ENCODE data around the gene RNF43.

Gene RNF43

DNA sequence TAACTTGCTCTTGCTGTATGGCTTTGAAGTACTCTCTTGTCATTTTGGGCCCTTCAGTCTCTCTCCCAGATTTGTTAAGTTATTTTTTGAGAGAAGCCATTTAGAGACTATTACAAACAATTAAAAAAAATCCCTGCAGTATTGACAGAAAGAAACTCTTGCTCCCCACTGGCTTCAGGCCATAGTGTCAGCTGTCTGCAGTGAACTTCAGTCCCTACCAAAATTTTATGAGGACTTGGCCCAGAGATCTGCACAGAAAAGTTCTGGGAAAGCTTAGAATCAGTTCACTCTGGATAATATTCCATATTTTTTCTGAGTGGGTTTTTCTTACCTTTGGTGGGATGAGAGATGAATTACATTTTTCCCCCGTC is 34.5 kb downstream of the RNF43 start:
- no peak for DNase-seq (ENCODE audit: low read depth in 3 of 3, low spot score in 1 of 3)

DNA sequence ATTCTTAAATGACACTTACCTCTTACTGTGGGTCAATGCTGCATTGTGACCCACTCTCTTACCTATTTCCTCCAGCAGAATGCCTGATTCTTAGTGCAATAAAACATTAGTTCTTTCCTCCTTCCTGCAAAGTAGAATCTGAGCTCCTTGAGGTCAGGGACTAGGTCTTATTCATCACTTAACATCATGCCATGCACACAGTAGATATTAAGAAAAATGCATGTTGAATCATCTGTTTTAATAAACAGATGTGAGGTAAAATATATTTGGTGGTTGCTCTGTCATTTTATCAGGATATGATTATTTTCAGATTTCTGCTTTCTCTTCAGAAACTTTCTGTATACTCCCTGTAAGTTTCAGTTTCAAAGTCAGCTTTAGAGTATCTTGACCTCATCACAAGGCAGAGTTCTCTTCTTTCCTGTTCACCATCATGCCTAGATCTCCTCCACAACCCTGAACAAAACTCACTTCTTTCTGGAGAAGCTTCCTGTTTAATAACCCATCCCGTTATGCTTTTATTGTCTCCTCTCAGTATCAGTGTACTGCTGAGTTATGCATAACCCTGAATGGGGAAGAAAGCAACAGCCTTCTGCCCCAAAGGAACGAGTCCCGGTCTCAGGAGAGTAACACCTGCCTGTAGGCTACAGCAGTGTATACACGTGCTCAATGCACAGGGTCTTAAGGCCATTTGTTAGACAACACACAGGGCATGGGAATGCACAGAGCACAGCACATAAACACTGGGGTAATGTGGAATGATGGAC is 35.0 kb downstream of the RNF43 start:
- DNase-seq (ENCODE audit: low read depth in 3 of 3, low spot score in 1 of 3), result no peak

DNA sequence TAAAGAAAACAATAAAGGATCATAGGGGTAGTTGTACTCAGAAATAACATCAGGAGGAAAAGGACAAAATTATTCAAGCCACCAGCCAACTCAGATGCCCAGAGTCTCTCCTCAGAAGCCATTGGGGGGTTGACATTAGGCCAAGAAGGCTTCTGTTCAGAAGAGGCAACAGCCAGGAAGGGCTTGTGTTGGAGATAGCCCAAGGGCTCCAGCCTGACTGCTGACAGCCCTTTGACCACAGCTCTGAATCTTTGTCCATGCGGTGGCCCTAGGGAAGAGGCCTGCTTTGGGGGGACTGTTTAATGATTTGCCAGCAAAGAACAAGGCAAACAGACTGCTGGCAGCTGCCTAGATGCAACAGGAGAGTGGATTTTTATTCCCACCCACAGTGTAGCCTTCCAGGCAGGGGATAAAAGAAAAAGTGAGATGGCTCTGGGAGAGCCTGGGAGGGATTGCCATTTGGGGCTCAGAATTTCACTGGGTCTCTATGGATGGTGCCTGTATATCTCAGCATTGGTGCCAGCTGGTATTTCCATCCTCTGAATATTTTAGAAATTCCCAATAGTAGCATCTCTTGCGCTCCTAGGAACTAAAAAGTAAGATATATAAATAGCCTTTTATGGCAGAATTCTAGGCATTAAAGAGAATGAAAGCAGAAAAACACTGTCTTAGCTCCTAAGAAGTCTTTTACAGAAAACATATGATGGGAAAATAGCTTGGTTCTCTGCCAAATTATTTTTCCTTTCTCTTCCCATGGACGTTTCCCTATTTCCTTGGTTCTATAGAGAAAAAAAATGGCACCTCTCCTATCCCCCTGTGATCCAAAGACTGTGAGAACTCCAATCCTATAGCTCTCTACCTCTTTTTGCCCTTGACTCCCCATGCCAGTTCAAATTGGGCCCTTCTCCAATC is 36.0 kb downstream of the RNF43 start:
- no peak for DNase-seq (ENCODE audit: low read depth in 3 of 3, low spot score in 1 of 3)

DNA sequence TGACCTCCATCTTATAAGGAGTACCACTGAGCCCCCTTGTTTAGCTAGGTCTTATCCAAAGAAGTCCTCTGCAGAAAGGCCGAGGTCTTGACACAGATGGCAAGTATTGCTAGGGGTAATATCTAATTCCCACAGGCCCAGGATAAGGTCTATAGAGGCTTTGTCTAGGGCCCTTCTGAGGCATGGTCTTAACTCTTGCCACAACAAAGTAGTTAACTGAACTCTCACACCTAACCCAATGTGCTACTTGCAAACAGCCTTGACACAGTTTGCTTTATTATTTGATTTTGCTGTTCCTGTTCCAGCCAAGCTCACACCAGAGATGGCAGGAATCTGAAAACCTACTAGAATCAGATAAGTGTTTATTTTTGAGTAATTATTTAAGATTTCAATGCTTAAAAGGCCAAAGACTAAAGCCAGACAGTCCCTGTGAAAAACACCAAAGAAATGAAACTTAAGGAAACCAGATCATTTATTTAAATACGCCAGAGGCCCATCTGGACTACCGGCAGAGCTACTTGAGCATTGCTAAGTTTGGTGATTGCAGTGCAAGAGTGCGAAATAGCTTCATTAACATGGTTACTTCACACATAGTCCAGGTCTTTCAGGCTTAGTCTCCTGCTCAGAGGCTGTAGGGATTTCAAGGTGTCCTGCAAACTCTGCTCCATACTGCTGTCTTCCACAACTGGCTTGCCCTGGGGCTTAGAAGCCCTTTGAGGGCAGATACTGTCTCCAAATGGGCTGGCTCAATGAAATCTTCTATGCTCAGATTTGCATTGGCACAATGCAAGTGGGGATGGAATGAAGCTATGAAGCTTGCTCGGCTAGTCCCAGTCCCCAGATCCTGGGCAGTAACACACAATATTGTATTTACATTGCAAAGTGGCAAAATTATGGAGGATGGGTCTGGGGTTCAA is 36.9 kb downstream of the RNF43 start:
- no peak for DNase-seq (ENCODE audit: low read depth in 3 of 3, low spot score in 1 of 3)

DNA sequence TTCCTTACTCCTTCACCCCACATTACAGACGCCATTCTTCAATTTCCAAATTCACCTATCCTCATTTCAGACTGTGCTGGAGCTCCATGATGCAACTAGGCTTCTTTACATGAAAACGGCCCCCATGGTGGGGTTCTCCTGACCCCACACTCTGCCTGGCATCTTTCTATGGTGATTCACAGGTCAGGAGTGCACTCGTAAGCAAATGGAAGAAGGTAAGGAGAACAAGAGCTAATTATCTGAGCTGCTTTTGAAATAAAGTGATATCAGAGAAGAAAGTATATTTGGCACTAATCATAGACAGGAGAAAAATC is 37.9 kb downstream of the RNF43 start:
- DNase-seq (ENCODE audit: low read depth in 3 of 3, low spot score in 1 of 3), result no peak

DNA sequence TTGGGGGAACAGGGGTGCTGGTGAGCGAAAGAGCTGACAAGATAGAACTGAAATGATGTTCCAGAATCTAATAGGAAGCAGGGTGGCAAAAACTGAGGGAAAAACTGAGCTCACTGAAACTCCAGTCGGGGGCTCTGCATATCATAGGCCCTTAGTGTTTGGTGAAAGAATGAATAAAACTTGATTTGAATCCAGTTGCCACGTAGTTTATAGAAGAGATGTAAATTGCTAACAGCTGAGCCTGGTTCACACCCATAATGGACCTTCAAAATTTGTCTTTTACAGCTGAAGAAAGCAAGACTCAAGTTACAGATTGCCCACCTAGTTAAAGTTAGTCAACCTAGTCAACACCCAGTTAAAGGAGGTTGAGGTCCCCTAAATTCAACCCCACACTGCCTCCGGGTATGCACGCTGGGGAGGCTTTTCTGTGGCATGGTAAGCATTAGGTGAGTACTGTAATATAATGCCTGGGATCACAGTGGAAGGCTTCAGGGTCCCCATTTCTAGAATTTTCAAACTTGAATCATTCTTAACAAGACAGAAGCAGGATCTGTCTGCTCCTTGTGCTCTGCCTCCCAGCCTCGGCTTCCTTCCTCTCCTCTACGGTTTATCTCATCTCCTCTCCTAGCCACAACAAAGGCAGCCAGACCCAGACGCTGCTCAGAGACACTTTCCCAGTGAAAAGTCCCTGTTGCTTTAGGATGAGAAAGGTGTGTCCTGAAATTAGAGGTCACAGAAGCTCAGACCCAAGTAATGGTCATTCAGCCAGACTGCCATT is 38.4 kb downstream of the RNF43 start:
- no peak for DNase-seq (ENCODE audit: low read depth in 3 of 3, low spot score in 1 of 3)

DNA sequence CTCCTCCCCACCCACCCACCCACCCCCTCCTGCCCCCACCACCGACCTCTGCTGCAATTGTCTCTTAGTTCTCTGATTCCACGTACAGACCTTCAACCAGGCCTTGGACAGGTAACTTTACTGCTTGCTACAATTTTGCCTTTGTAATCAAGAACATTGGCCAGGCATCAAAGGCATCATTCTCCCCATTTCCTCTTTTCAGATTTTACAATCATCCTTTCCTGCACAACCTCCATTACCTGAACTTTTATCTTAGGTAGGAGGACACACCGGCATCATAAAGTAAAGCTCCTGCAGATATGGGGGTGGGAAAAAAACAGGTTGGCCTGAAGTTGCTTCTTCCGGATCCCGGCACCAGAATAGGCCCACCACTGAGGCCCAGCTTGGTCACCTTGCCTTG is 39.7 kb downstream of the RNF43 start:
- DNase-seq (ENCODE audit: low read depth in 3 of 3, low spot score in 1 of 3), result no peak

DNA sequence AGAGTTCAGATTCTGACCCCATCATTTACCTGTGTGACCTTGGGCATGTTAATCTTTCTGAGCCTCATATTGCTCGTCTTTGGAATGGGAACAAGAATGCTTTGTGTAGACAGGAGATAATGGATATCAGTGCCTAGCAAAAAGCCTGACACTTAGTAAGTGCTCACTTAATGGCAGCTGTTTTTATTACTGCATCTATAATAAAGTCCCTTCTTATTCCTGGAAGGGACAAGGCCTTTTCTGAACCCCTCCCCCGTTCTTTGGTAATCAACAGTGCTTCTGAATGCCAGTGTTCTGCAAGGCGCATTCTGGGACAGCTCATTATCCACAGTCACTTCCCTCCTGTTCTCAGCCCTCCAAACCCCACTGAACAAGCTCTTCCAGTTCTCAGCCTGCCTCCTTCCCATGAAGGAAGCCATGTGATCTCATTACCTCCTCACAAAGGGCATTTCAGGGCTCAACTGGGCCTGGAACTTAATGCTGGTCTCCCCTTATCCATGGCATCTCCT is 40.2 kb downstream of the RNF43 start:
- no peak for DNase-seq (ENCODE audit: low read depth in 3 of 3, low spot score in 1 of 3)

DNA sequence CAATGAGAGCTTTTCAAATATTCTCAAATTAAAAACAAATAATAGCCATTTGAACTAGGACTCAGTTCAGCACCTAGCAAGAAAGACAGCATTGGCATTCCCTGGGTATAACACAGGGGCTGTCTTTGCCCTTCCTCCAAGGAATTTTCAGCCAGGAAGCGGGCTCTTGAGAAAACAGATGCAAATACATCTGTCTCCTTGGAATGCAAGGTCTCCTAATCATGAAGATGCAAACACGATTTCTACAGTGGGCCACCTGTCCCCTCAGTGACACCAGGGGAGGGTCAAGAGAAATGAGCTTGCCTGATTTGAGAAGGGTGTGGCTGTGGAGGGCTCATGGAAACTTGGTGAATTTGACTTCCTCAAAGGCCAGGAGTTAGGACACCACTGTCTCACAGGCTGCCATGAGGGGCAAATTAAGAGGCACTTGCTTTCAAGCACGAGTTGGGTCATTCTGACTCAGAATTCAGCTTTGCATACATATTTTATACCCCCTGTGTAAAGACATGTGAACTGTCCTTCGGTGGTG is 40.8 kb downstream of the RNF43 start:
- DNase-seq (ENCODE audit: low read depth in 3 of 3, low spot score in 1 of 3), result no peak

DNA sequence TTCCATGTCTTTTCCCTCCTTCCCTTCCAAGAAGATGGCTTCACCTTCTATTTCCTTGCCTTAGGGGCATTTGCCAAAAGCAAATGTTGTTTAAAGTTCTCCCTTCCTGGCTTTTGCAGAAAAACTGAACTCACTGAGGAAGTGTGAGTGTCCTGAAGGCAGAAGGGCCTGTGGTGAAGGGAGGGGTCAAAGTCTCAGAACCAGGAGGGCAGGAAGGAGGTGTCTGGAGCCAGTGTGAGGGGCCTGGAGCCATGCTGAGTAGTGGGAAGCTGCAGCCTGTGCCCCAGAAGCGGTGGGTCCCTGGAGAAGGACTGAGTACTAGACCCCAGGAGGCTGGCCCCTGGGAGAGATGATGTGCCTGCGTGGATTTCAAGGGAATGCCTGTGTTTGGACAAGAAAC is 41.5 kb downstream of the RNF43 start:
- no peak for DNase-seq (ENCODE audit: low read depth in 3 of 3, low spot score in 1 of 3)

DNA sequence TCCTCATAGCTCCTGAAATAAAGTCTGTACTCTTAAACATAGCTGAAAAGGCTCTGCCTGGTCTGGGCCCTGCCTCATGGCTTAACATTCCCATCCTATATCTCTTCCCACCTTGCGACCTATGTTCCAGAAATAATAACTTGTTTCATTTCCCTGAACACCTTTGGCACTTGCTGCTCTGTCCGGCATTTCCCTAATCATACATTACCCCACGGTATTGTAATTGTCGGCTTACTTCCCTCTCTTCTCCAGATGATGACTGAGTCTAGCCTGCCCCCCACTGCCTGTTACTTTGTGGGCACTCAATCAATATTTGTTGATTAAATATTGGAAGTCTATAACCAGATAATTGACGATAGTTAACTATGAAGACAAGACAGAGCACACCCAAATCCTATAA is 42.1 kb downstream of the RNF43 start:
- DNase-seq (ENCODE audit: low read depth in 3 of 3, low spot score in 1 of 3), result no peak

DNA sequence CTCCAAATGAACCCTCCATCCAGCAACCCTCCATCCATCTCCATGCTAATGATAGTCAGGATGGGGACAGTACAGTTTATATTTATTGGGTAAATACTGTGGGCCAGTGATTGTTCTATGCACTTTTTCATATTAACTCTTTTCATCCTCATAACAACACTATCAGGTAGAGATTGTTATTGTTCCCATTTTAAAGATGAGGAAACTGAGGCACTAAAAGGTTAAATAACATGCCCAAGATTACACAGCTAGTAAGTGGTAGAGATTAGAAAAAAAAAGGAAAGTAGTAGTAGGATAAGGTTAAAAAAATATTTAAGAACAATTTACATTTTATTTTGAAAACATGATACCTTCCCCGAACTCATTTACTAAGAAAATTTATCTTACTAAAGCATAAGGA is 43.4 kb downstream of the RNF43 start:
- DNase-seq (ENCODE audit: low read depth in 3 of 3, low spot score in 1 of 3), result no peak

DNA sequence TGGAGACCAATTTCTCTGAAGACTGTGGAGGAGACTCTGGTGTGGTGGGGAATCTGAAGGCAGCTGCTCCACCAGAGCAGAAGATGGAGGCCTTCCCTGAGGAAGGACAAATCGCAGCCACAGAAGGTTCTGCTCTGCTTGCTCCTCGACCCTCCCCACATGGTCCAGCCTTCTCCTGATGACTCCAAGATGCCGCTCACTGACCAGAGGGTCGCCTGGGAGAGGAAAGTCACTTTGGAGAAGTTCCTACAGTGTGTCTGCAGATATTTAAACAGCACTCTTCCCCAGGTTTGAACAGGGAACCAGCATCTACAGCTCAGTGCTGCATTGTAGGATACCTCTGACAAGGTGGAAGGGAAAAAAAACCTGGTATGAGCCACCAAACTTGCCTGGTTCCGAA is 44.3 kb downstream of the RNF43 start:
- DNase-seq (ENCODE audit: low read depth in 3 of 3, low spot score in 1 of 3), result no peak

DNA sequence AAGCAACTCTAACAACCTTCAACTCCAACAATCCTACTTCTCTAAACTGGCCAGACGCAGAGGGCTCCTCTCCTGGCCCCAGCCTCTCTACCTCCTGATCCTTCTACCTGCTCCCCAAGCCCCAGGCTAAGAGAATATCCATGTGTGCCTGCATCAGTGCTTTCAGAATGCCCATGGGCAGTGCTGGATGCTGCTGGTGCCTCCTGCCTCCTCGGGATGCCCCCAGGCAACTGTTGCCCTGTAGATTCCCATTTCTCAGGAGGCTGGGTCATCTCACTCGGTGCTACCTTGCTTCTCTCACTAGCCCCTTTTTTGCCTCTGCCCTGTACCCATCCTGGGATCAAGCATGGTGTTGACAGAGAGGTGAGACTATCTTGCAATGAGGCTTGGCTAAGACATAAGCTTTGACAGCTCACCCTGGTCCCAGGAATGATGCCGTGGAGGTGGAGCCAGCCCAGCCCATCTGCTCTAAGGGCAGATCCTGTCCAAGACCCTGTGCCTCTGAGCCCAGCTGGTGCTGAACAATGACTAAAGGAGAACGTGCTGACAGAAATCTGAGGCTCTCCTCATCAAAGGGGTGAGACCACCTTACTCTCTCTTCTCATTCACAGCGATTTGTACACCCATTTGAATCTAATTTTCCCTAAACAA is 45.9 kb downstream of the RNF43 start:
- no peak for DNase-seq (ENCODE audit: low read depth in 3 of 3, low spot score in 1 of 3)

DNA sequence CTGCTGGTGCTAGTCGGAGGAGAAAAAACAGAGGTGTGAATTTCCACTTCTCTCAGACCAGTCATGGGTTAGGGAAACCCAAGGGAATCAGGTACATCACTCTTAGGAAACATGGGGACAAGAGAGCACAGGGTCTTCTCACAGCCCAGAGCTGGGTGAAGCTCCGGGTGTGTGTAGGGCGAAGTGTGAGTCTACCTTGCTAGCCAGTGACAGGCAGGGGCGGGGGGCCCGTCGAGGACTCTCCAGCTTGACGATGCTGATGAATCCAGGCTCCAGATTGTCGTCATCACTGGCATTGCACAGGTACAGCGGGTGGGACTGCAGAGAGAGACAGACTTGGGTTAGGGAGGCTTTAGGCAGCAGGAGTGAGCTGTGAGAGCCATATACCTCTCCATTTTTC is 46.6 kb downstream of the RNF43 start:
- DNase-seq (ENCODE audit: low read depth in 3 of 3, low spot score in 1 of 3), result no peak

DNA sequence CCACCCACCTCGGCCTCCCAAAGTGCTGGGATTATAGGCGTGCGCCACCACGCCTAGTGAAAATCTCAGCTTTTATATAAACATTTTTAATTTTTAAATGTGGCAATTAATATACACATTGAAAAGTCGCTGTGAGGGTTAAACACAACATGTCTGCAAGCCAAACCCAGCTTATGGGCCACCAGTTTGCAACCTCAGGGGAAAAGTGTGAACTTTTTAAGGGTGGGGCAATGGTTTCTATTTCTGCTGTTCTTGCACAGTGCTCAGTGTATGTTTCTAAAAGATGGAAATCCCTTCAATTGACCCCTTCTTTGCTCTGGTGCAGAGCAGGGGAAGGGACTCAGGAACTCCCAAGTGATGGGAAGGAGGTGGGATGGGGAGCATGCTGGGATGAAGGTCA is 47.0 kb downstream of the RNF43 start:
- DNase-seq (ENCODE audit: low read depth in 3 of 3, low spot score in 1 of 3), result no peak

DNA sequence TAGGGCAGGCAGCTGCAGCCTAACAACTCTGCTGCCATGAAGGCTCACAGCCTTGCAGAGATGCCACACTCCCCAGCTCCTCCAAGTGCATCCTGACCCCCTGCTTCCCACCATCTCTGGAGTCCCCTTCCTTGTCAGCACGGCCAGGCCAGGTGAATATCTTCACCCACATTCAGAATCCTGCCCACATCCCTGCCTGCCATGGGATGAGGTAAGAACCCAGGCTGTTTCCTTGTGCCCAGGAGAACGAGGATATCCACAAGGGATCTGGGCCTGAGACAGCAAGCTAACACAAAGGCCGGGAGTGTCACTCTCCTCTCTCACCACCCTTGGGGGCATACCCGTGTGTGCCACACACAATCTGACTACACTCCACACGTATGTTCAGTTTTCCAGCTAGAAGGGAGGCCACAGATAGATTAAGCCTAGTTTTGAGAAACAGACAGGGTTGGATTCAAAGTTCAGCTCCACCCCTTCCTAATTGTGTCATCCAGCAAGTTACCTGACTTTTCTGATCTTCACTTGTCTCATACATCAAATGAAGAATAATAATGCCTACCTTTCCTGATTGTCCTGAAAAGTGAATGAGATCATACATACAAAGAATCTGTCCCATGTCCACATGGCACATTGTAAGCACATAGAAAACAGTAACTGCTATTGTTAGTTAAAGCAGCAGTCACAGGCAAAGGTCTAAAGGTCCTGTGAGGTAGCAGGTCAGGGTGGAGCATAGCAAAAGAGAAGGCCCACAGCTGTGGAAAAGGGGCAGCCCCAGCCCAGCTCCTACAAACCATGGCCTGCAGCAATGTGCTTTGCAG is 47.9 kb downstream of the RNF43 start:
- no peak for DNase-seq (ENCODE audit: low read depth in 3 of 3, low spot score in 1 of 3)

DNA sequence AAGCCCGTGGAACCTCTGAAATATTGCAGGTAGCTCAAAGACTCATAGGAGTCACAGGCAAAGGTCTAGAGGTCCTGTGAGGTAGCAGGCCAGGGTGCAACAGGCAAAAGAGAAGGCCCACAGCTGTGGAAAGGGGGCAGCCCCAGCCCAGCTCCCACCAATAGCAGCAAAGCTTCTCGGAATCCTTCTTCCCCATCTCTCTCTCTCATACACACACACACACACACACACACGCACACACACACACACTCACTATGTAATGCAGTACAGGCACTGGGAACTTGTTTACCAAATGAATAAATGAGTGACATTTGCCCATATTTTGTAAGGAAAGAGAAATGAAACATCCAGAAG is 48.5 kb downstream of the RNF43 start:
- no peak for DNase-seq (ENCODE audit: low read depth in 3 of 3, low spot score in 1 of 3)

All from stimulated activated CD4-positive, alpha-beta T cell treated with anti-CD3 and anti-CD28 coated beads, TNF-alpha, amount 100 ng/mL, for 1 hour (primary cell).